GM12872 (cell line): ENCODE data around the gene LRRIQ4.

ENCODE experiments used
- CTCF ChIP-seq: IDR thresholded peaks from 3 replicates; pipeline ENCODE4 v1.5.1; 2011; ENCODE audit warnings: low read depth, mild to moderate bottlenecking, low read length, moderate library complexity; ENCODE audit not compliant: insufficient read depth

LRRIQ4 gene

GRCh38 chr3:169790219-169790618 lies 22.5 kb upstream of the LRRIQ4 start:
- no peak for TF ChIP-seq CTCF

- TF ChIP-seq CTCF = no peak
Measured at GRCh38 chr3:169790687-169791429, 21.8 kb upstream of the LRRIQ4 start.

GRCh38 chr3:169792359-169792758 lies 20.3 kb upstream of the LRRIQ4 start:
- no peak for TF ChIP-seq CTCF

GRCh38 chr3:169804681-169805080 lies 8.0 kb upstream of the LRRIQ4 start:
- TF ChIP-seq CTCF = no peak

- no peak for TF ChIP-seq CTCF
Measured at GRCh38 chr3:169809230-169809795, 3.4 kb upstream of the LRRIQ4 start.

GRCh38 chr3:169811631-169812331 lies 889 bp upstream of the LRRIQ4 start:
- TF ChIP-seq CTCF = no peak

- no peak for TF ChIP-seq CTCF
Measured at GRCh38 chr3:169813278-169813677, 608 bp downstream of the LRRIQ4 start.
